GM21526 (cell line): ENCODE data around the gene MEST.
"Not testable (repeated sequence)": the region's sequence is repeated elsewhere in the genome, so short reads cannot be mapped to it uniquely, and the experiment has no call there.

Experiments
- ATAC-seq: cut with Tn5 transposase; IDR thresholded peaks from one replicate; pipeline ENCODE4 v1.9.1; 2021; ENCODE audit warnings: moderate library complexity; ENCODE audit not compliant: unreplicated experiment, low FRiP score

The MEST gene

GRCh38 chr7:130481898-130482297 is 10.0 kb upstream of the MEST start:
- ATAC-seq = no peak

DNA sequence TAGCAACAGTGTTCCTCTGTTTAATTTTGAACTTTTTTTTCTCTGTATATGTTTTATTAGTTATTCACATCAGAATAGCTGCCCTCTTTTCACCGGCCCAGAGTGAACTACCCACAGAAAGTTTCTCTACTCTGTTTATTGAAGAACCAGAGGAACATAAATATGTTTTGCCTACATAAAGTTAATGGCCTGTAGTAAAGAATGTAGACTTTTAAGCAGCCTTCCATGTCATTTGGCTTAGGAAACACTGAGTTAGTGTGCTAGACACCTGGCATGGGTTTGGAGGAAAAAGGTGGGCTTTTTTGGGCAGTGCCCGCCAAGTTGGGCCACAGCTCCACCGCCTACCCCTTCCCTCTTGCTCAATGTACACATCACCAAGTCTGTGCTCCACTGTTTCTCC is 8.9 kb upstream of the MEST start:
- no peak for ATAC-seq

GRCh38 chr7:130485734-130486113 is 6.2 kb upstream of the MEST start:
- ATAC-seq = no peak

DNA sequence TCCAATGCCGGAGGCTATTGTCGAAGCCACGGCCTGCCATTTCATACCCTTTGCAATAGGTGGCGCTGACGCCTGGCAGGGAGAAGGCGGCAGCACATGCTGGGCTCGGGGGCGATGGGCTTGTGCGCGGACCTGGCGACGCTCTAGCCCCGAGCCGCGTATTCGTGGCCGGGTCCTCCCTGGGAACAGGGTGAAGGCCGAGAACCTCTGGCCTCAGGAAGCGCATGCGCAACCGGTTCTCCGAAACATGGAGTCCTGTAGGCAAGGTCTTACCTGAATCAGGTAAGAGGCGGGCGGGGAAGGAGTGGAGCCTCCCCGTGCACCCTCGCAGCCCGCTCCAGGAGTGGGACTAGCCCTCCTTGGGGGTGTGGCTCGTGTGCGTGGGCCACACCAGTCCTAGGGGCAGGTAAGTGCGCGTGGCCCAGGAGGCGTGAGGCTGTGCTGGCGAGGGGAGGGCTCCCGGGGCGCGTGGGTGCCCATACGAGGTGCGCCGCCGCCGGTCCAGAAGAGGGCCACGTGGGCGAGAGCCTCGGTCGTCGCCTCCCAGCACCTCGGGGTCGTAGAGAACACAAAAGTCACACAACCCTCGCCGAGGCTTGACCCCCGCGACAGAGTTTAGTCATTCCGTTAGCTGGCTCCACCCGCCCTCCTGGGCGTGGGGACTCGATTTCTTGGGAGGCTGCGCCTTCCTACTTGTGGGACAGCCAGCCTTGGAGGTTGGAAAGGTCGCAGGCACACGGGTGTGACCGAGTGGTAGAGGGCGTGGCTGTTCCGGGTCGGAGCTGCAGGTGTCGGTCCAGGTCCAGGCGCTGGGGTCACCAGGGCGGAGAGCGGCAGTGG is 5.6 kb upstream of the MEST start:
- ATAC-seq = no peak

DNA sequence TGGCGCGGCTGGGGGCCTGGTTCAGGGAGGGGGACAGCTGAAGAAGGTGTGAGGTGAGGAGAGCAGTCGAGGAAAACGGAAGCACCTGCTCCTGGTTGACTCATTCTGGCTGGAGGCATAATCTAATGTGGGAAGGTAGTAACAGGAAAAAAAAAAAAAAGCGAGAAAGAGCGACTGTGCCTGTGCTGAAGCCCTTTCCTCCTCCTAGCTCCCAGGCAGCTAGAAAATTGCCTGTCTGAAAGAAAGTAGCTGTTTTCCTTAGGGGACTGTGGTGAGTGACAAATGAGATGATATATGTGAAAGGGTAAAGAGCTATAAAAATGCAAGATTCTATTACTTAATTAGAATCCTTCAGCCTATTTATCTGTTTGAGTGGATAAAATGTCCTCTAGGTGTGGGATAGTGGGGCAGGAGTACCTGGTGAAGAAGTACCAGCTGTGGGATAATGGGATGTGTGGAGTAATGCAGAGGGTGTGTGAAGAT is 4.9 kb upstream of the MEST start:
- ATAC-seq = no peak

DNA sequence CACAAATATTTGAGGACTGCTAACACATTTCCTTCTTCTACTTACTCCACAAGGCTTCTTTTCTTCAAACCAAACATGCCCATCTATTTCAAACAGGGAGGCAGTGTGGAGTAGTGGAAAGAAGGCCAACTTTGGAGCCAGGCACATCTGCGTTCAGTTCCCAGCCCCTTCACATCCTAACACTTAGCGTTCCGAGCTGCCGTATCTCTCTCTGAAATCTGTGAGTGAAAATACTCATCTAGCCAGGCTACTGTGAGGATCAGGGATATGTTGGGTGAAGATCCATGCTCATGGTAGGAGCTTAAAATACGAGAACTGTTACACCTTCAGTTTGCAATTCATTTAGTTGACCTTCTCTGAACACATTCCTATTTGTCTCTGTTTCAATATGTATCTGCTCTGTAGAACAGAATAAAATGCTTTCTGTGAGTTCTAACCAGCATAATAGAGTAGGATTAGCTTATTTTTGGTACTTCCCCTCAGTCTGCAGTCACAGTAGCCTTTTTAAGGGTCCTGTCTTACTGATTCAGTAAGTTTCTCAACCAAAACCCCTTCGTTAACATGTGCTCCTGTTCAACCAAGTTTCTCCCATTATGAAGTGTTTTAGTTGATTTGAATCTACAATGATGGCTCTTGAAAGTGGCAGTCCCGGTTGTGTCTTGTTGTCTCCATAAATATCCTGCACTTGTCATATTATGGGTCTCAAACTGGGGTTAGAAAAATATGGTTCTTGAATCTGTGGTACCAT is 3.3 kb upstream of the MEST start:
- no peak for ATAC-seq

GRCh38 chr7:130489140-130489983 is 2.5 kb upstream of the MEST start:
- no peak for ATAC-seq

DNA sequence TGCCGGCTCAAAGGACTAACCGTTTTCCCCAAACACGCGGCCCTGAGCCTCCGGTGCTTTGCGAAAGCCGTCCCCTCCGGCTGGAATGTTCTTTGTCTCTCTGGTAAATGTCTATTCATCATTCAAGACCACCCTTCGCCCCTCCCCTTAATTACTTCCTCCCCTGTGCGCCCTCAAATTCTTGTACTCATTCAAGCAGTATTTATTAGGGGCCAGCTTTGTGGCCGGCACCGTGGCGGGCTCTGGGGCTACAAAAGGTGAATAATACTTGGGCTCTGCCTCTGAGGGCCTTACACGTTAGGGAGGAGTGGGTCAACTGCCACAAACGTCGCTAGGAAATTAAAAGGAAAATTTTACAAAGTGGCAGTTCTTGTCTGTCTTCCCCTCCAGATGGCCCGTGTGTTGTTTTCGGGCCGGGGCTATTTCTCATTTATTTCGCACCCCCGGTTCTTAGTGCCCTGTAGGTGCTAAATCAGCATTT is 1.5 kb upstream of the MEST start:
- no peak for ATAC-seq

DNA sequence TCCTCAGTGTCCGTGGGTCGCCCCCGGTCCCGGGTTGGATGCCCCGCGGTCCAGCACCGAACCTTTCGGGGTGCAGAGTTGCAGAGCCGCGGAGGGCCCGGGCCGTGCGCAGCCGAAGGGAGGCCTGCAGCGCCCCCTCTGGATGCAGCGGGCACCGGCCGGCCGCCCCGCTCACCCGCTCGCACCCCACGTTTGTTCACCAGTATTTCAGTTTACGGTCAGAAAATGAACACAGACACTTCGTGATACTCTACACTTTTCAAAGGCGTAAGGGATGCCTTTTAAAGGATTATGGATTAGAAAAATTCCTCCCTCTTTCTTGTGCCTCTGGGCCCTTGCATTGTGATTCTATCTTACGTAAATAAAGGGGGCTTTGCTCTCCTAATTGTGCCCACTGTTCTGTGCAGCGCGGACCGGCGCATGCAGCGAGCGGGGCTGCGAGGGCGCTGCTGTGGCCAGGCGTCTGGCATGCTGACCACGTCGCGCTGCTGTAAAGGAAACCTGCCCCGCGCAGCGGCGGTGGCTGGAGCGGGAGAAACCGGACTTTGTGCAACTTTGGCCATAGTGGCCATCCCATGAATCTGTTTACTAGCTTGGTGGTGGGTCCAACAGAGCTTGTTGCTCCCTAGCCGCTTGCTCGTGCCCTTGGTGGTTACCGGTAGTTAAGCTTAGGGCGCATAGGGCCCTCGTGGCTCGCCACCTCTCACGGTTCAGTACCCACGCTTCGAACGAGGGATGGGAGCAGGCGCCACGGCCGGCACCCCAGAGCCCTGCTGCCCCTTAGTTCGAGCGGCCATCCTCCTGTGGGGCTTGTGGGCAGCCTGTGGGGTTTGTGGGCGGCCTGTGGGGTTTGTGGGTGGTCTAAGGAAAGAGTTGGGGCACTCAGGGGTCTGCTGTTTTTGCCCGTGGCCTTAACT is 739 bp upstream of the MEST start:
- no peak for ATAC-seq

- ATAC-seq = no peak
These were observed 814 bp downstream of the MEST start for GRCh38 chr7:130492523-130493274.

GRCh38 chr7:130493275-130493873 is 1.5 kb downstream of the MEST start:
- no peak for ATAC-seq

DNA sequence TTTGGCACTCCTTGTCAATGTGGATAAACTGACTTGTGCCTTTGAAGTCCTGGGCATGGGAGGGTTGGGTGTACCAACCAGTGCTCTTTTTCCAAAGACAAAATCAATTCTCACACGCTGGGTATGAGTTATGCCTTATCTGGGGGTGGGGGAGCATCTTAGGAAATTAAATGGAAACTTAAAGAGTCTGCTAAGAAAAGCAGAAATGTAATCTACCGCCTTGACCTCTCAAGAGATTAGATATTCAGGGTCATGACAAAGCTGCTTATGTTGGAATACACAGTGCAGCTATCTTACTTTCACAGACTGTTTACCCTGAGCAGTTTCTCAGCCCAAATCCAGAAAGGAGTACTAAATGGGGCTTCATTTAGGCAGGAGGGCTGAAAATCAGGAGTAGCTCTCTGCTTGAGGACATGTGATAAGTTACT is 2.6 kb downstream of the MEST start:
- no peak for ATAC-seq

- ATAC-seq = no peak
These were observed 8.6 kb downstream of the MEST start for GRCh38 chr7:130500463-130500862.

DNA sequence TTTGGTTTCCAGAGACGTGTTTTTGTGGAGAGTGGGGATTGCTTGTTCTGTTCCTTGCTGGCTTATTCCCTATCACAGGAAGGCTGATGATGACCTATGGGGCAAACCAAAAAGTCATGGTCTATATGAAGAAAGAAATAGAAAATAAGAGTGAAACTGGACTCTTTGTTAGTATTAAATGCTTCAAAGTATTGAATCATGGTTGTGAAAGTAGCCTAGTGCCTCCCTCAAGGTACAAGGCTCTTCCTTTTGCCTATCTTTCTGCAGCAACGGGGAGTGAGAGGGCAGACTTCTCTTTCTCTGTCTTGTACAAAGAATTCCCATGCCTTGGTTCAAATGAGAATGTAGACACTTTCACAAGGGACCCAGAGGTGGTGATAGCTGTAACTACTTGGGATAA is 9.0 kb downstream of the MEST start:
- no peak for ATAC-seq

DNA sequence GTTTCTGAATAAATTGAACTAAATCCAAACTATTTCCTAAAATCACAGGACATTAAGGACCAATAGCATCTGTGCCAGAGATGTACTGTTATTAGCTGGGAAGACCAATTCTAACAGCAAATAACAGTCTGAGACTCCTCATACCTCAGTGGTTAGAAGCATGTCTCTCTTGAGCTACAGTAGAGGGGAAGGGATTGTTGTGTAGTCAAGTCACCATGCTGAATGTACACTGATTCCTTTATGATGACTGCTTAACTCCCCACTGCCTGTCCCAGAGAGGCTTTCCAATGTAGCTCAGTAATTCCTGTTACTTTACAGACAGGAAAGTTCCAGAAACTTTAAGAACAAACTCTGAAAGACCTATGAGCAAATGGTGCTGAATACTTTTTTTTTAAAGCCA is 13.9 kb downstream of the MEST start:
- no peak for ATAC-seq

- no peak for ATAC-seq
These were observed 14.5 kb downstream of the MEST start for GRCh38 chr7:130506358-130506757.

- not testable (repeated sequence) for ATAC-seq
These were observed 20.2 kb downstream of the MEST start for GRCh38 chr7:130512038-130512437.

DNA sequence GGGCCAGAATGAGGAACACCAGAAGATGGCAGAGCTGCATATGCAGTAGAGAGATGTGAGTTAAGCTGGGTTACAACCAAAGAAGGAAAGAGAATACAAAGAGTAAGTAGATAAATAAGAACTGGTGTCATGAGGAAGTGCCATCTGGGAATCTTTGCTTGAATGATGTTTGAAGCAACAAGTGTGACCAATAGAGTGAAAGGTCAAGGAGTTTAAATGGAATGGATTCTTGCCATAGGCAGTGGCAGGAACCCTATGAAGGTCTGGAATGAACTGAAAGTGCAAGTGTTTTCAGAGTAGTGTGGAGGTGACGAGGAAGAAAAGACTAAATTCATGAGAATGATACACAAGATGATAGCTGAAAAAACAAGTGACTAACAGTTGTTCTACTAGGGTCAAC is 21.6 kb downstream of the MEST start:
- no peak for ATAC-seq
